ENCODE data around the gene NOXRED1.

The NOXRED1 gene

GRCh38 chr14:77458249-77458950 lies 35.1 kb upstream of the NOXRED1 start:
- no peak for TF ChIP-seq CTCF (IDR thresholded peaks at IDR 0.05; ENCODE audit: low read depth, low read length, missing control alignments)
- peak overlapping the region; percentile 94 for H3K4me3 ChIP-seq (replicated peaks; ENCODE audit: low read depth, low read length)
- DNase-seq (ENCODE audit: extremely low read depth, low read depth): no peak

GRCh38 chr14:77457522-77458248 lies 34.4 kb upstream of the NOXRED1 start, which contains the start of the genes AHSA1 and VIPAS39:
Gene AHSA1, plus strand, starts transcription at chr14:77458093. Its CDS starts 97 bp downstream, at chr14:77458190.
Gene VIPAS39, minus strand, starts transcription at chr14:77457601. Its CDS starts 3,499 bp downstream, at chr14:77454102.
- DNase-seq (ENCODE audit: extremely low read depth, low read depth): peak; percentile 99
- H3K4me3 ChIP-seq (replicated peaks; ENCODE audit: low read depth, low read length): peak within 1 kb of the TSS; percentile 94
- TF ChIP-seq CTCF (IDR thresholded peaks at IDR 0.05; ENCODE audit: low read depth, low read length, missing control alignments): no peak

- TF ChIP-seq CTCF (IDR thresholded peaks at IDR 0.05; ENCODE audit: low read depth, low read length, missing control alignments): no peak
Measured at GRCh38 chr14:77457115-77457521, 33.8 kb upstream of the NOXRED1 start.

GRCh38 chr14:77455966-77456640 lies 32.8 kb upstream of the NOXRED1 start:
- H3K4me3 ChIP-seq (replicated peaks; ENCODE audit: low read depth, low read length): peak overlapping the region; percentile 94
- no peak for DNase-seq (ENCODE audit: extremely low read depth, low read depth)
- TF ChIP-seq CTCF (IDR thresholded peaks at IDR 0.05; ENCODE audit: low read depth, low read length, missing control alignments): no peak

More at GRCh38 chr14:77457115-77457521, 33.8 kb upstream of the NOXRED1 start:
- DNase-seq (ENCODE audit: extremely low read depth, low read depth): no peak
- H3K4me3 ChIP-seq (replicated peaks; ENCODE audit: low read depth, low read length): peak overlapping the region; percentile 94

GRCh38 chr14:77442196-77442595 lies 18.9 kb upstream of the NOXRED1 start:
- TF ChIP-seq CTCF (IDR thresholded peaks at IDR 0.05; ENCODE audit: low read depth, low read length, missing control alignments): no peak

GRCh38 chr14:77439861-77440260 lies 16.5 kb upstream of the NOXRED1 start:
- no peak for TF ChIP-seq CTCF (IDR thresholded peaks at IDR 0.05; ENCODE audit: low read depth, low read length, missing control alignments)
- DNase-seq (ENCODE audit: extremely low read depth, low read depth): no peak
- H3K4me3 ChIP-seq (replicated peaks; ENCODE audit: low read depth, low read length): no peak overlapping the region

More at GRCh38 chr14:77442196-77442595, 18.9 kb upstream of the NOXRED1 start:
- no peak overlapping the region for H3K4me3 ChIP-seq (replicated peaks; ENCODE audit: low read depth, low read length)
- DNase-seq (ENCODE audit: extremely low read depth, low read depth): no peak
